H1 (cell line): ENCODE results near the gene SPRR2F.

ENCODE experiments used
- CHD1 ChIP-seq: IDR thresholded peaks from 2 replicates; pipeline ENCODE4 v1.6.1; 2012; ENCODE audit warnings: low read depth, low read length, improper control_type of control experiment
- CTCF ChIP-seq, 3 experiments: IDR thresholded peaks; 1 replicate in 2 of 3; 2 replicates in 1 of 3; pipeline versions ENCODE4 v1.5.1 to v1.6.1; 2011; ENCODE audit warnings: low read length in 3 of 3, mild to moderate bottlenecking in 3 of 3, inconsistent platforms in 2 of 3, low read depth in 1 of 3, moderate library complexity in 1 of 3; ENCODE audit not compliant: insufficient read depth in 1 of 3; ENCODE audit errors: control extremely low read depth in 1 of 3
- EZH2 ChIP-seq: fragments of 200-600 bp; sonication (generic); IDR thresholded peaks from 2 replicates; pipeline ENCODE4 v1.7.1; 2012; ENCODE audit warnings: low read depth, mild to moderate bottlenecking, moderate library complexity, low read length, inconsistent platforms; ENCODE audit not compliant: severe bottlenecking
- MAFK ChIP-seq: IDR thresholded peaks from 2 replicates; pipeline ENCODE4 v1.6.1; 2012; ENCODE audit warnings: low read depth, mild to moderate bottlenecking, improper control_type of control experiment, low read length
- NRF1 ChIP-seq: IDR thresholded peaks from 2 replicates; pipeline ENCODE4 v1.6.1; 2011; ENCODE audit warnings: mild to moderate bottlenecking, low read depth, low read length, improper control_type of control experiment
- POLR2A ChIP-seq, 2 experiments: IDR thresholded peaks; 1 replicate in 1 of 2; 2 replicates in 1 of 2; pipeline ENCODE4 v1.6.1; 2011; ENCODE audit warnings: low read depth in 2 of 2, low read length in 2 of 2, mild to moderate bottlenecking in 2 of 2; ENCODE audit errors: control extremely low read depth in 1 of 2
- RAD21 ChIP-seq, 2 experiments: IDR thresholded peaks in 1 of 2; conservative IDR thresholded peaks in 1 of 2; 2 replicates each; pipeline ENCODE4 v1.6.1; 2011; ENCODE audit warnings: low read depth in 2 of 2, low read length in 2 of 2, improper control_type of control experiment in 1 of 2, inconsistent platforms in 1 of 2, mild to moderate bottlenecking in 1 of 2, moderate library complexity in 1 of 2
- YY1 ChIP-seq: IDR thresholded peaks from 2 replicates; pipeline ENCODE4 v1.6.1; 2011; ENCODE audit warnings: low read depth, mild to moderate bottlenecking, low read length

GRCh38 chr1:153119491-153119971, 6.2 kb upstream of the SPRR2F start:
- TF ChIP-seq POLR2A (IDR thresholded peaks at IDR 0.05; ENCODE audit: control extremely low read depth in 1 of 2, low read depth in 2 of 2, low read length in 2 of 2): no peak
- TF ChIP-seq EZH2: no peak
- no peak for TF ChIP-seq NRF1
- TF ChIP-seq CTCF (IDR thresholded peaks at IDR 0.05; ENCODE audit: control extremely low read depth in 1 of 3, insufficient read depth in 1 of 3, low read depth in 1 of 3, low read length in 3 of 3): no peak
- TF ChIP-seq YY1: no peak
- no peak for TF ChIP-seq CHD1
- no peak for TF ChIP-seq RAD21 (IDR thresholded peaks at IDR 0.05 in 1 of 2, conservative IDR thresholded peaks at IDR 0.05 in 1 of 2; ENCODE audit: low read depth in 2 of 2, low read length in 2 of 2)
- no peak for TF ChIP-seq MAFK
